Measurements from ENCODE around the gene TMEM165.

Gene TMEM165

DNA sequence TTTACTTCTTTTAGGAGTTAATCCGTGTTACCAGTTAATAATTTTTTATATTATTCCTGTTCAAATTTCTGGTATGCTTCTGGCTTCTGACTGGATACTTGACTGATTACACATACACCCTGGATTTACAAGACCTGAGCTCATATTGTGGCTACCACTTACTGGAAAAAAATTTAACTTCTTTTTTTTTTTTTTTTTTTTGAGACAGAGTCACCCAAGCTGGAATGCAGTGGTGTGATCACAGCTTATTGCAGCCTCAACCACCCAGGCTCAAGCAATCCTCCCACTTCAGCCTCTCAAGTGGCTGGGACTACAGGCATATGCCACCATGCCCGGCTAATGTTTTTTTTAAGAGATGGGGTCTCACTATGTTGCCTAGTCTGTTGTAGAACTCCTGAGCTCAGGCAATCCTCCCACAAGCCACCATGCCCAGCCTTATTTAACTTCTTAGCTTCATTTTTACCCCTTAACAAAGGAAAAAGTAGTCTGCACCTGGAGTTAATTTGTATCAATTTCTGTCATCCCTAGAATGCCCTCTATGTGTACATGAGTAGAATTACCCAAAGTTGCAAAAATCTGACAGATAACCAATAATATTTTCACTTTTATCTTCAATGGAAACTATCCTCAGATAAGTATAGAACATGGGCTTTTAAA lies 50.3 kb downstream of the TMEM165 start:
- no peaks in the 10 kb centered on the region for H3K4me1 ChIP-seq (ENCODE audit: control insufficient read depth in 5 of 5, insufficient read depth in 5 of 5, low read length in 5 of 5)
- no peak overlapping the region for H3K9ac ChIP-seq (ENCODE audit: low read length in 5 of 5)
- H3K4me3 ChIP-seq (ENCODE audit: low read depth in 1 of 5, low read length in 5 of 5) = no peak overlapping the region
- no peak overlapping the region for H3K27ac ChIP-seq (ENCODE audit: low read depth, low read length)
- H3K36me3 ChIP-seq (ENCODE audit: control insufficient read depth in 5 of 5, insufficient read depth in 5 of 5, low read length in 5 of 5) = peaks cover 32 to 55% (median 43%) of the 10 kb centered on the region in 5 donors
- H3K27me3 ChIP-seq (ENCODE audit: control insufficient read depth in 5 of 5, insufficient read depth in 4 of 5, low read length in 5 of 5) = no peaks in the 10 kb centered on the region
- no peaks in the 10 kb centered on the region for H3K9me3 ChIP-seq (ENCODE audit: control insufficient read depth in 5 of 5, low read length in 5 of 5)

- H3K9me3 ChIP-seq (ENCODE audit: control insufficient read depth in 5 of 5, low read length in 5 of 5) = no peaks in the 10 kb centered on the region
- H3K27ac ChIP-seq (ENCODE audit: low read depth, low read length) = no peak overlapping the region
- H3K4me3 ChIP-seq (ENCODE audit: low read depth in 1 of 5, low read length in 5 of 5) = no peak overlapping the region
- H3K27me3 ChIP-seq (ENCODE audit: control insufficient read depth in 5 of 5, insufficient read depth in 4 of 5, low read length in 5 of 5) = no peaks in the 10 kb centered on the region
- no peaks in the 10 kb centered on the region for H3K4me1 ChIP-seq (ENCODE audit: control insufficient read depth in 5 of 5, insufficient read depth in 5 of 5, low read length in 5 of 5)
- no peak overlapping the region for H3K9ac ChIP-seq (ENCODE audit: low read length in 5 of 5)
- H3K36me3 ChIP-seq (ENCODE audit: control insufficient read depth in 5 of 5, insufficient read depth in 5 of 5, low read length in 5 of 5) = peaks cover 33 to 52% (median 39%) of the 10 kb centered on the region in 5 donors
Observed at GRCh38 chr4:55446578-55446922, 50.8 kb downstream of the TMEM165 start.

GRCh38 chr4:55447108-55447708 lies 51.5 kb downstream of the TMEM165 start:
- no peak overlapping the region for H3K4me3 ChIP-seq (ENCODE audit: low read depth in 1 of 5, low read length in 5 of 5)
- no peak overlapping the region for H3K27ac ChIP-seq (ENCODE audit: low read depth, low read length)
- H3K36me3 ChIP-seq (ENCODE audit: control insufficient read depth in 5 of 5, insufficient read depth in 5 of 5, low read length in 5 of 5) = peaks cover 37 to 54% (median 45%) of the 10 kb centered on the region in 5 donors
- H3K4me1 ChIP-seq (ENCODE audit: control insufficient read depth in 5 of 5, insufficient read depth in 5 of 5, low read length in 5 of 5) = no peaks in the 10 kb centered on the region
- no peaks in the 10 kb centered on the region for H3K27me3 ChIP-seq (ENCODE audit: control insufficient read depth in 5 of 5, insufficient read depth in 4 of 5, low read length in 5 of 5)
- no peak overlapping the region for H3K9ac ChIP-seq (ENCODE audit: low read length in 5 of 5)
- no peaks in the 10 kb centered on the region for H3K9me3 ChIP-seq (ENCODE audit: control insufficient read depth in 5 of 5, low read length in 5 of 5)

GRCh38 chr4:55447831-55448230 lies 52.1 kb downstream of the TMEM165 start:
- H3K4me1 ChIP-seq (ENCODE audit: control insufficient read depth in 5 of 5, insufficient read depth in 5 of 5, low read length in 5 of 5) = no peaks in the 10 kb centered on the region
- no peak overlapping the region for H3K4me3 ChIP-seq (ENCODE audit: low read depth in 1 of 5, low read length in 5 of 5)
- no peaks in the 10 kb centered on the region for H3K27me3 ChIP-seq (ENCODE audit: control insufficient read depth in 5 of 5, insufficient read depth in 4 of 5, low read length in 5 of 5)
- no peak overlapping the region for H3K9ac ChIP-seq (ENCODE audit: low read length in 5 of 5)
- no peak overlapping the region for H3K27ac ChIP-seq (ENCODE audit: low read depth, low read length)
- H3K36me3 ChIP-seq (ENCODE audit: control insufficient read depth in 5 of 5, insufficient read depth in 5 of 5, low read length in 5 of 5) = peaks cover 33 to 52% (median 45%) of the 10 kb centered on the region in 5 donors
- H3K9me3 ChIP-seq (ENCODE audit: control insufficient read depth in 5 of 5, low read length in 5 of 5) = no peaks in the 10 kb centered on the region

GRCh38 chr4:55450566-55450965 lies 54.8 kb downstream of the TMEM165 start:
- Histone ChIP-seq H3K27ac (ENCODE audit: low read depth, low read length) (no peak overlapping the region), H3K36me3 (ENCODE audit: control insufficient read depth in 5 of 5, insufficient read depth in 5 of 5, low read length in 5 of 5) (peaks cover 25 to 46% (median 42%) of the 10 kb centered on the region in 5 donors), H3K27me3 (ENCODE audit: control insufficient read depth in 5 of 5, insufficient read depth in 4 of 5, low read length in 5 of 5) (no peaks in the 10 kb centered on the region), H3K4me1 (ENCODE audit: control insufficient read depth in 5 of 5, insufficient read depth in 5 of 5, low read length in 5 of 5) (no peaks in the 10 kb centered on the region), H3K9ac (ENCODE audit: low read length in 5 of 5) (no peak overlapping the region), H3K4me3 (ENCODE audit: low read depth in 1 of 5, low read length in 5 of 5) (no peak overlapping the region), H3K9me3 (ENCODE audit: control insufficient read depth in 5 of 5, low read length in 5 of 5) (no peaks in the 10 kb centered on the region)

DNA sequence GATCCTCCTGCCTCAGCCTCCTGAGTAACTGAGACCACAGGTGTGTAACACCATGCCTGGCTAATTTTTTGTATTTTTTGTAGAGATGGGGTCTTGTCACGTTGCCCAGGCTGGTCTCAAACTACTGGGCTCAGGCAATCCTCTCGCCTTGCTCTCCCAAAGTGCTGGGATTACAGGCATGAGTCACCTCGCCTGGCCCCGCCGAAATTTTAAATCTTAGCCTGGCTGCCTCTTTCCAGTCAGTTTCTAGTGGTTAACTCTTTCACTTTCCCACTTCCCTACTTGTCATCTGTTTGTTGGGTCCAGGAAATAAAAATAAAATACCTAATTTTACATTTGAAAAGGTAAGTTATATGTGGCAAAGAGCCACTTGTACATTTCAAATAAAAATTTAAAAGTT lies 62.4 kb downstream of the TMEM165 start:
- Histone ChIP-seq H3K27me3 (ENCODE audit: control insufficient read depth in 5 of 5, insufficient read depth in 4 of 5, low read length in 5 of 5) (no peaks in the 10 kb centered on the region), H3K27ac (ENCODE audit: low read depth, low read length) (no peak overlapping the region), H3K4me1 (ENCODE audit: control insufficient read depth in 5 of 5, insufficient read depth in 5 of 5, low read length in 5 of 5) (no peaks in the 10 kb centered on the region), H3K36me3 (ENCODE audit: control insufficient read depth in 5 of 5, insufficient read depth in 5 of 5, low read length in 5 of 5) (peaks cover 0 to 32% (median 13%) of the 10 kb centered on the region in 5 donors), H3K4me3 (ENCODE audit: low read depth in 1 of 5, low read length in 5 of 5) (no peak overlapping the region), H3K9ac (ENCODE audit: low read length in 5 of 5) (no peak overlapping the region), H3K9me3 (ENCODE audit: control insufficient read depth in 5 of 5, low read length in 5 of 5) (no peaks in the 10 kb centered on the region)

DNA sequence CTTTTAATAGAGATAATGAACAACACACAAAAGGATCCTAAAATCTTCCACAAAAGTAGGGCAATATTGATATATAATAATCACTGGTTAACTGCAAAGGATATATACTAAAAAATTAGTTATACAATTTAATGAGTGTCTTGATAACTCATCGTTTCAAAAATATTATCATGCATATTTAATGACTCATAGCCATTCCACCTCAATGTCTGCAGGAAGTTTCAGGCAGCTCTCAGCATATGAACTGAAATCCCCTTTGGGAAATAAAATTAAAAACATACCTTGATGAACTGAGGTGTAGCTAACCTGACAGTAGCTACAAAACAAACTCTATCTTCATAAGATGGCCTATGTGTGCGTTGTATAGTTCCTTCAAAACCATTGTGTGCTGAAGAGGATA lies 62.9 kb downstream of the TMEM165 start:
- no peak overlapping the region for H3K27ac ChIP-seq (ENCODE audit: low read depth, low read length)
- H3K4me1 ChIP-seq (ENCODE audit: control insufficient read depth in 5 of 5, insufficient read depth in 5 of 5, low read length in 5 of 5) = no peaks in the 10 kb centered on the region
- no peaks in the 10 kb centered on the region for H3K27me3 ChIP-seq (ENCODE audit: control insufficient read depth in 5 of 5, insufficient read depth in 4 of 5, low read length in 5 of 5)
- H3K9ac ChIP-seq (ENCODE audit: low read length in 5 of 5) = no peak overlapping the region
- H3K36me3 ChIP-seq (ENCODE audit: control insufficient read depth in 5 of 5, insufficient read depth in 5 of 5, low read length in 5 of 5) = peaks cover 0 to 34% (median 9%) of the 10 kb centered on the region in 5 donors
- no peaks in the 10 kb centered on the region for H3K9me3 ChIP-seq (ENCODE audit: control insufficient read depth in 5 of 5, low read length in 5 of 5)
- no peak overlapping the region for H3K4me3 ChIP-seq (ENCODE audit: low read depth in 1 of 5, low read length in 5 of 5)

GRCh38 chr4:55466001-55466400 lies 70.2 kb downstream of the TMEM165 start:
- no peaks in the 10 kb centered on the region for H3K27me3 ChIP-seq (ENCODE audit: control insufficient read depth in 5 of 5, insufficient read depth in 4 of 5, low read length in 5 of 5)
- H3K9ac ChIP-seq (ENCODE audit: low read length in 5 of 5) = no peak overlapping the region
- no peak overlapping the region for H3K4me3 ChIP-seq (ENCODE audit: low read depth in 1 of 5, low read length in 5 of 5)
- peaks cover 6 to 30% (median 21%) of the 10 kb centered on the region in 5 donors for H3K36me3 ChIP-seq (ENCODE audit: control insufficient read depth in 5 of 5, insufficient read depth in 5 of 5, low read length in 5 of 5)
- no peaks in the 10 kb centered on the region for H3K9me3 ChIP-seq (ENCODE audit: control insufficient read depth in 5 of 5, low read length in 5 of 5)
- no peaks in the 10 kb centered on the region for H3K4me1 ChIP-seq (ENCODE audit: control insufficient read depth in 5 of 5, insufficient read depth in 5 of 5, low read length in 5 of 5)
- H3K27ac ChIP-seq (ENCODE audit: low read depth, low read length) = no peak overlapping the region

- H3K9me3 ChIP-seq (ENCODE audit: control insufficient read depth in 5 of 5, low read length in 5 of 5) = no peaks in the 10 kb centered on the region
- H3K4me3 ChIP-seq (ENCODE audit: low read depth in 1 of 5, low read length in 5 of 5) = no peak overlapping the region
- no peaks in the 10 kb centered on the region for H3K27me3 ChIP-seq (ENCODE audit: control insufficient read depth in 5 of 5, insufficient read depth in 4 of 5, low read length in 5 of 5)
Observed at GRCh38 chr4:55468724-55469123, 73.0 kb downstream of the TMEM165 start.

DNA sequence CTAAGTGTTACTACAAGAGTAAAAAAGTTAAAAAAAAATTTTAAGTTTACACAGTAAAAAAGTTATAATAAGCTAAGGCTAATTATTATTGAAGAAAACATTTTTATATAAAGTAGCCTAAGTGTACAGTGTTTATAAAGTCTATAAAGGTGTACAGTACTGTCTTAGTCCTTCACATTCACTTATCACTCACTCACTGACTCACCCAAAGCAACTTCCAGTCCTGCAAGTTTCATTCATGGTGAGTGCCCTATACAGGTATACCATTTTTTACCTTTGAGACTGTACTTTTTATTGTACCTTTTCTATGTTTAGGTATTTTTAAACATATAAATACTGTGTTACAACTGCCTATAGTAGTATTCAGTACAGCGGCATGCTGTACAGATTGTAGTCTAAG lies 74.2 kb downstream of the TMEM165 start:
- Histone ChIP-seq H3K9ac (ENCODE audit: low read length in 5 of 5) (no peak overlapping the region), H3K9me3 (ENCODE audit: control insufficient read depth in 5 of 5, low read length in 5 of 5) (no peaks in the 10 kb centered on the region), H3K27me3 (ENCODE audit: control insufficient read depth in 5 of 5, insufficient read depth in 4 of 5, low read length in 5 of 5) (no peaks in the 10 kb centered on the region), H3K4me1 (ENCODE audit: control insufficient read depth in 5 of 5, insufficient read depth in 5 of 5, low read length in 5 of 5) (no peaks in the 10 kb centered on the region), H3K27ac (ENCODE audit: low read depth, low read length) (no peak overlapping the region), H3K36me3 (ENCODE audit: control insufficient read depth in 5 of 5, insufficient read depth in 5 of 5, low read length in 5 of 5) (peaks cover 12 to 44% (median 26%) of the 10 kb centered on the region in 5 donors), H3K4me3 (ENCODE audit: low read depth in 1 of 5, low read length in 5 of 5) (no peak overlapping the region)

More at GRCh38 chr4:55468724-55469123, 73.0 kb downstream of the TMEM165 start:
- Histone ChIP-seq H3K9ac (ENCODE audit: low read length in 5 of 5) (no peak overlapping the region), H3K4me1 (ENCODE audit: control insufficient read depth in 5 of 5, insufficient read depth in 5 of 5, low read length in 5 of 5) (no peaks in the 10 kb centered on the region), H3K36me3 (ENCODE audit: control insufficient read depth in 5 of 5, insufficient read depth in 5 of 5, low read length in 5 of 5) (peaks cover 7 to 35% (median 22%) of the 10 kb centered on the region in 5 donors), H3K27ac (ENCODE audit: low read depth, low read length) (no peak overlapping the region)
